ENCODE measurements around the gene LAP3. TPM values are rescaled to one million over a fixed set of nuclear protein-coding genes. Genes with fewer than 3 reads are reported as not detected.
"Not testable (repeated sequence)": the region's sequence is repeated elsewhere in the genome, so short reads cannot be mapped to it uniquely, and the experiment has no call there.

LAP3 gene
- total RNA-seq: 55.6 TPM
- long read RNA-seq, transcript LAP3-201 (13 exons, 2,213 nt): major isoform, 129 of 146 reads
- long read RNA-seq, partial matches to known transcripts: 14 of 146 reads
- long read RNA-seq, other reads (novel, unspliced or antisense): 3 of 146 reads

DNA sequence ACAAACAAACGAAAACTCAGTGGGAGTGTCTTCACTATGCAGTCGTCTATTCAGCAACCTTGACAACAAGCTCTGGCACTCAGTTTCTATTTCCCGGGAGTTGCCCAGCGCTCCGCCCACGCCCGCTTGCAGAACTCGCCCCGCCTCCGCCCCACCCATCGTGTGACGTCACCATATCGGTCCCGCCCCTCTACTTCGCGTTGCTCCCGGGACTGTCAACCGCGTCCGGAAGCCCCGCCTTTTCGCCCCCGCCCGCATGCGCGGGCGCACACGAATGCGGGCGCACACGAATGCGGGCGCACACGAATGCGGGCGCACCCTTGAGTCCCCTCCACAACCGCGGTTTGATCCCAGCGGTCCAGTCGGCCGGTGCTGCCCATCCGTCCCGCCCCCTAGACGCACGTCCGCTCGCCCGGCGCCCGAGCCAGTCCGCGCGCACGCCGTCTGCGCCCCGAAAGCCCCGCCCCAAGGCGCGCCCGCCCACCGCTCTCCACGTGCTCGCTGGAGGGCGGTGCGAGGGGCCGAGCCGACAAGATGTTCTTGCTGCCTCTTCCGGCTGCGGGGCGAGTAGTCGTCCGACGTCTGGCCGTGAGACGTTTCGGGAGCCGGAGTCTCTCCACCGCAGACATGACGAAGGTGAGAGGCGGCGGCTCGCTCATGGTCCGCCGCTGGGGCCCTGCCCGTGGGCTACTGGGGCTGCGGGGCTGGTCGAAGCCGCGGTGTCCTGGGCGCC lies at the start of gene LAP3:
Gene LAP3 (plus strand): TSS at position 267 of the 733 bp plus-strand sequence. CDS start 268 bp downstream, at position 535.
- ATAC-seq (peak; percentile 99), DNase-seq (peak; percentile 99)
- intact Hi-C loops (cut with micrococcal nuclease): loop anchor here (10.0 kb wide), 1 partner anchor 1872 kb away; the partner anchor contains the start of gene BST1

DNA sequence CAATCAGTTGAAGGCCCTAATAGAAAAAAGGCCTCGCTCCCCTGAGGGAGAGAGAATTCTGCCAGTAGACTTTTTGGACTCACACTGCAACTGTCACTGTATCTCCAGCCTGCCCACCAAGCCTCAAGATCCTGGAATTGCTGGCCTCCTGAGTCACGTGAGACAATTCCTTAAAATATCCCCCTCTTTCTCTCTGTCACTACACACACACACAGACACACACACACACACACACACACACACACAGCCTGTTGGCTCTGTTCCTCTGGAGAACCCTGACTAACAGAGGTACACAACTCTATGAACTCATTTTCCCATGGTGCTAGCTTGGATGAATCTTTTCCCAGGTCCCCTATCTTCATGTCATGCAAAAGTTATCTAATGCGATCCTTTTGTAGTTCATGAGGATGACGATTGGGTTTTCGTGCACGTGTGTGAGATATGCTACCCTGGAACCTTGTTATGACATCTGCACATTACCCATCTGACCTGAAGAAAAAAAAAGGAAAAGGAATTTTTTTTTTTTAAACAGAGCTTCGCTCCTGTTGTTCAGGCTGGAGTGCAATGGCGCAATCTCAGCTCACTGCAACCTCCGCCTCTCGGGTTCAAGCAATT lies 48.3 kb upstream of the LAP3 start:
- intact Hi-C loops (cut with micrococcal nuclease): no loop called here
- ATAC-seq (no peak), DNase-seq (no peak)

DNA sequence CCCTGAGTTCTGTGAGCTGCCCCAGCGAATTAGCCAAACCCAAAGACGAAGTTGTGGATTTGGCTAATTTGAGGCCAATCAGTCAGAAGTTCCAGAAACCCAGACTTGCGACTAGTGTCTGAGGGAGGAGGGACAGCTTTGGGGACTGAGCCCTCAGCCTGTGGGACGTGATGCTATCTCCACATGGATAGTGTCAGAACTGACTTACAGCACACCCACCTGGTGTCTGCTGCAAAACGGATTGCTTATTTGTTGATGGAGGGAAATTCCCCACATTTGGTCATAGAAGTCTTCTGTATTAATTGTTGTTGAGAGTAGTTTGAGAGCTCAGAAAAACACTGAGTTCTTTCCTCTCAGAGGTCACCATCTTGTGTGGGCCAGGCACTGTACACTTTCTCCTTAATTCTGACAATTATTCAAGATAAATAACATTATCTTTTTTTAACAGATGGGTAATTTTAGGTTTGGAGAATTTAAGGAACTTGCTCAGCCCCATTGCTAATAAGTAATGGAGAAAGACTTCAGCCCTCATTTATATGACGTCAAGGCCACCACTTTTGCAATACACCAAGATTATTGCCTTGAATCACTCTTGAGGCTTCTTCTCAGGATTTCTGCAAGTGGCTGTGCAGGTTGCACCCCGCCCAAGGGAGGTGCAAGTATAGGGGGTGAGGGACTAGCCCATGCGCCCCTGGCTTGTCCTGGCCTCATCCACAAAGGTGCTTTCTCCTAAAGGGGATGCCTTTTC lies 45.3 kb upstream of the LAP3 start:
- ATAC-seq: no peak
- intact Hi-C loops (cut with micrococcal nuclease): no loop called here
- no peak for DNase-seq

DNA sequence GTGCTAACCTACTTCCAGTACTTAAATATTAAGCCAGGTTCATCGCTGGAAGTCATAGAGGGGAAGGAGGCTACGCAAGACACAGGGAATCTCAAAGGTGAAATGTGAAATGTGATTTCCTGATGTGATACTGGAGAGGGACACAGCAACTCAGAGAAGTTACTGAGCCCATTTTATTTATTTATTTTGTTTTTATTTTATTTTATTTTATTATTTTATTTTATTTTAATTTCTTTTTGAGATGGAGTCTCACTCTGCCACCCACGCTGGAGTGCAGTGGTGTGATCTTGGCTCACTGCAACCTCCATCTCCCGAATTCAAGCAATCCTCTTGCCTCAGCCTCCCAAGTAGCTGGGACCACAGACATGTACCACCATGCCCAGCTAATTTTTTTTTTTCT lies 42.3 kb upstream of the LAP3 start:
- DNase-seq (no peak), ATAC-seq (no peak)
- intact Hi-C loops (cut with micrococcal nuclease): no loop called here

DNA sequence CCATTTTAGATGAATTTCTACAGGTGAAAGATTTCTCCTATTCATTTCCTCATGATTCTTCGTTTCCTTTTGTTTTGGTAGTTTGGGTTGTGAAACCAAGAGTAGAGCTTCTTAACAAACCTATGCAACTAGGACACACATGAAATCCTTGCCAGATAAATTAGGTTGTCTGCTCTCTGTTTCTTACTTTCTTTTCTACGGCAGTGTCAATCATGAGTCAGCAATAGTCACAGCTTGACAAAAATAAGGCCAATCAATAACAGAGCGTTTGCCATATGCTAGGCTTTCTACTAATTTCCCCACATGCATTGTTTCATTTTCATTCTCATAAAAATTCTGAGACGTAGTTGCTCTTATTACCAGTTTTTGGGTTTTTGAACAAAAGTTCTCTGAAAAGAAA lies 41.8 kb upstream of the LAP3 start:
- intact Hi-C loops (cut with micrococcal nuclease): no loop called here
- DNase-seq (no peak), ATAC-seq (no peak)

DNA sequence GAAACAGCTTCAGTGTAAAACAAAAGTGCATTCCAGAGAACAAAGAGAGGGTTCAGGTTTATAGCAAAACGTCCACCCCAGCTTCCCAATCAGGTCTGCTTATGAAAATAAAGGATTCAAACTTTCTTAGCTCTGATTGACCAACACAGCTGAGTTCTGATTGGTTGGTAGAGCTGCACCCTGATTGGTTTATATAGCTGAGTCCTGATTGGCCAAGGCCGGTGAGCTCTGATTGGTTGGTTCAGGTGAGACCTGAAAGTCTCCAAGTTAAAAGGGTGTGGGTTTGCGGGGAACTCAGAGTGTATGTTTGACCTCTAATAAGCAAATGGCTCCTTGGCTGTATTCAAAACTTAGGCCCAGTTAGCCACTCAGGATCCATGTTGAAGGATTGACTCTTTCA lies 41.1 kb upstream of the LAP3 start:
- DNase-seq (no peak), ATAC-seq (no peak)
- intact Hi-C loops (cut with micrococcal nuclease): no loop called here

DNA sequence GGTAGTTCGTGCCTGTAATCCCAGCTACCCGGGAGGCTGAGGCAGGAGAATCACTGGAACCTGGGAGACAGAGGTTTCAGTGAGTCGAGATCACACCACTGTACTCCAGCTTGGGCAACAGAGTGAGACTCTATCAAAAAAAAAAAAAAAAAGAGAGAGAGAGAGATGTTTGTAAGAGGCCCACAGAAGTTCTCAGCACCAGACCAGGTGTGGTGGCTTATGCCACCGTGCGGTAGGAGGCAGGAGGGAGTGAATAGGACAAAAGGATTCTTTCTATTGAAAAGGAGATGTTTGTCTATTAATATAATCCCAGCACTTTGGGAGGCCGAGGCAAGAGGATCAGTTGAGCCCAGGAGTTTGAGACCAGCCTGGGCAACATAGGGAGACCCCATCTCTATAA lies 39.9 kb upstream of the LAP3 start:
- ATAC-seq; DNase-seq; intact Hi-C loops (cut with micrococcal nuclease): not testable (repeated sequence)

DNA sequence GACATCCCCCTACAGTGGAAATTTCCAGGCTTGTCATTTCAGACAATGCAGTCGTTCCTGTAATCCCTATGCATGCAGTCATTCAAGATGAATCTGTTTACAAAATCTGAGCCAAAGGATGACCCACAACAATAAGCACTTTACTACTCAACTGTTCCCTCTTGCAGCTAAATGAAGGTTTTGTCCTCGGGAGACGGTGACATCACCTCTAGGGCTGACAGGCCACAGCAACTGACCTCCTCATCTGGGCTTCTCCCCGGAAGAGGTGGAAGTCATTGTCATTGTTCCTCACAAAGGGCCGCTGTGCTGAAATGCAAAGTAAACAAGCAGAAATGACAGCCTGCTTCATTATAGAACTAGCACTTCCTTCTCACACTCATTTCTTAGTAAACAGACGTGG lies 32.8 kb upstream of the LAP3 start:
- intact Hi-C loops (cut with micrococcal nuclease): loop anchor here (10.0 kb wide), 1 partner anchor 261 kb away; no protein-coding TSS in a partner anchor
- no peak for DNase-seq
- no peak for ATAC-seq

DNA sequence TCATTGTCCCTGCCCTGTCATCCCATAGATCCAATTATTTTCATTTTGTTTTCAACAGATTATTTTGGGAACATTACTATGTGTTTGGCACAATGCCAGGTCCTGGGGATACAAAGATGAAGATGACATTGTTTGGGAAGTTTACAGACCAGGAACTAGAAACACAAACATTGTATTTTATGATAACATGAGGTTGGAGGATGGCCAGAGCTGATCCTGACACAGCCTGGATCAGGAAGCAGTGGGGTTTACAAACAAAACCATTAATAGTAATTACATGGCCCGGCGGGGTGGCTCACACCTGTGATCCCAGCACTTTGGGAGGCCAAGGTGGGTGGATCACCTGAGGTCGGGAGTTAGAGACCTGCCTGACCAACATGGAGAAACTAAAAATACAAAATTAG lies 32.2 kb upstream of the LAP3 start:
- intact Hi-C loops (cut with micrococcal nuclease): loop anchor here (5.0 to 10.0 kb wide), 2 partner anchors 92 to 260 kb away; no protein-coding TSS in a partner anchor
- DNase-seq: no peak
- ATAC-seq: no peak

DNA sequence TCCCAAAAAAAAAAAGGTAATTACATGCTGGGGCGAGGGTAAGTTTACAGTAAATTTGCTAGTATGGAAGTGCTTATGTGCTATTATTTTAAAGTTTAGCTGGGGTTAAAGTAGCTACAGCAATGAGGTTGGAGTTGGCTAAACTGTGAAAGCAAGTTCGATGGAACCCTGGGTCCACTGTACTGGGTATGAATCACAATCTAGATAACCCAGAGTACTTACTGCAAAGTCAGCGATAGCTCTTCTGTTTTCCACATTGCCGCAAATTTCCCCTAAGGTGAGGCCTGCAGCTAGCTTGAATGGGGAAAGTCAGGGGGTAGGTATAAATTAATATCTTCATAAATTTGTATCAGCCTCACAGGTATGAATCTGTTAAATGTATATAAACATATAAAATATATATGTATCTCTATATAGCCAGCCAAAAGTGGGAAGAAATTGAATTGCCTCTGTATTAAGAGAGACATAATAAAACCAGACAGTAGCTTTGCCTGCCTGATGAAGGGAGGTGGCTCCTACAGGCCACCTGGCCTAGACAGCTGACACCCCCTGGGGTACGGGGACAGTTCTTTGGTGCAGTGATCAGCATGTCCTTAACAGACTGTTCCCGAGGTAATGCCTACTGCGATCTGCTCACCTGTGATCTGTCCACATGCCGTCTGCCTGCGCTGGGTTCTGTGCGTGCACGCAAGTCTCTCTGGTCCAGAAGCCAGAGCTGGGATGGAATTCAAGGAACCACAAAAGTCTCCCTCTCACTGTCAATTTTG lies 31.4 kb upstream of the LAP3 start:
- no peak for ATAC-seq
- intact Hi-C loops (cut with micrococcal nuclease): loop anchor here (5.0 to 10.0 kb wide), 2 partner anchors 92 to 259 kb away; no protein-coding TSS in a partner anchor
- DNase-seq: no peak

DNA sequence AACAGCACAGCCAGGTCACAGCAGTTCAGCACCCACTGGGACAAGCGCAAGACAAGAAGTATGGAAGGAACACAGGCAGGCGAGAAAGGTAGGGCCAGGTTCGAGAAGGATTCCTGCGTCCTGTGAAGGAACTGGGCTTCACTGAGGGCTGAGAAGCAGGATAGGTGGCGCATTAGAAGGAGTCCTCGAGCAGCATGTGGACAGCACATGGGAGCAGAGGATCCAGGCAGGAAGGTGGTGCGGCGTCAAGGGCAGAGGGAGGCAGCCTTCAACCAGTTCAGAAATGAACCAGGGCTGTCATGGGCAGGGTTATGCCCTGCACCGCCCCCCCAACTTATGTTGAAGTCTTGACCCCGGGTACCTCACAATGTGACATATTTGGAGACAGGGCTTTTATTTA lies 30.8 kb upstream of the LAP3 start:
- ATAC-seq (no peak), DNase-seq (no peak)
- intact Hi-C loops (cut with micrococcal nuclease): loop anchor here (5.0 to 10.0 kb wide), 2 partner anchors 91 to 259 kb away; no protein-coding TSS in a partner anchor

DNA sequence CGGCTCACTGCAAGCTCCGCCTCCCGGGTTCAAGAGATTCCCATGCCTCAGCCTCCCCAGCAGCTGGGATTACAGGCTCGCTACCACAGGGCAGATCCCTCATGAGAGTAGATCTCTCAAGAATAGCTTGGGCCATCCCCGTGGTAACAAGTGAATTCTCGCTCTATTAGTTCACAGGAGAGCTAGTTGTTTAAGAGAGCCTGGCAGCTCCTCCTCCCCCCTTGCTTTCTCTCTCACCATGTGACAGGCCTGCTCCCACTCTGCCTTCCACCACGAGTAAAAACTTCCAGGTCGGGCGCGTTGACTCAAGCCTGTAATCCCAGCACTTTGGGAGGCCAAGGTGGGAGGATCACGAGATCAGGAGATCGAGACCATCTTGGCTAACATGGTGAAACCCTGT lies 30.3 kb upstream of the LAP3 start:
- no peak for ATAC-seq
- intact Hi-C loops (cut with micrococcal nuclease): loop anchor here (5.0 to 10.0 kb wide), 2 partner anchors 91 to 258 kb away; no protein-coding TSS in a partner anchor
- DNase-seq: no peak

DNA sequence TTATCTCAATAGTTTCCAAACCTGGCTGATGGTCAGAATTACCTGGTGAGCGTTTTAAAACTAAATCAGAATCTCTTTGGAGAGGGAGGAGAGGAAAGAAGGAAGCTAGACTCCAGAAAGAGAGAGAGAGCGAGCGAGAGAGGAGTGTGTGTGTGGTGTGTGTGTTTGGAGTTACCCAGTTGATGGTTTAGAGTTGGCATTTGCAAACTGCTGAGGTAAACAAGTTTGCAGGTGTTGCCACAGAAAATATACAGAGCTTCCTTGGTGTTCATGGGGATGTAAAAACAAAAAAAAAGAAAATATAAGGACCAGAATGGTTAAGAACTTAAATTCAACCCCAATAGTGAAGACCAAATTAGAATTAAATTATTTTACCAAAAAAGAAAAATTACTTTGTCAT lies 26.4 kb upstream of the LAP3 start:
- intact Hi-C loops (cut with micrococcal nuclease): no loop called here
- ATAC-seq (no peak), DNase-seq (no peak)

DNA sequence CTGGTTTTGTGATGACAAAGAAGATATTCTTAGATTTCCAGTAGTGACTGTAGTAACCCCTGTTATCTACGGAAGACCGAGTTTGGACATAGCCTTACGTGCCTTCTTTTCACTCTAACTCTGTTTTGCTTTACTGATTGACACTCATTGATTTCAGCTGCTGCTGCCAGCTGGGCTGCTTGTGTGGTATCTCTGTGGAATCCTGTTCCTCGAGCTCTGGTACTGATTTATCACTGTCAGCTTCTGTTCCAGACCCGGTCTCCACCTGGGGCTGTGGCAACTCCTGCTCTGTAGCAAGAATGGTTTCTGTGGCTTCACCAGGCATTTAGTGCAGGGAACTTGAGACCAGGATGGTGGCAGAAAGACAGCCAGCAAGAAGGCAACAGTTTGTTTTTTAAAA lies 24.6 kb upstream of the LAP3 start:
- ATAC-seq (no peak), DNase-seq (no peak)
- intact Hi-C loops (cut with micrococcal nuclease): no loop called here

DNA sequence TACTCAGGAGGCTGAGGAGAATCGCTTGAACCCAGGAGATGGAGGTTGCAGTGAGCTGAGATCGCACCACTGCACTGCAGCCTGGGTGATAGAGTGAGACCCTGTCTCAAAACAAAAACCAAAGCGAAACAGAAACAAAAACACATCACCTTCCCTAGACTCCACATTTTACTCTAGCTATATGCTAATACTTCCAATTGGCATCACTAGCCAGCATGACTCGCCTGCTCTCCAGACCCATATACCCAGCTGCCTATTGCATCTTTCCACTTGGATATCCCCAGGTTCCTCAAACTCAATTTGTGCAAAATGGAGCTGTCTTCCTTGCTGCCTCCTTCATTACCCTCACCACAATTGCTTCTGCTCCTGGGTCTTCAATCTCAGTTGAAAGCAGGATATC lies 22.4 kb upstream of the LAP3 start:
- intact Hi-C loops (cut with micrococcal nuclease): no loop called here
- no peak for ATAC-seq

DNA sequence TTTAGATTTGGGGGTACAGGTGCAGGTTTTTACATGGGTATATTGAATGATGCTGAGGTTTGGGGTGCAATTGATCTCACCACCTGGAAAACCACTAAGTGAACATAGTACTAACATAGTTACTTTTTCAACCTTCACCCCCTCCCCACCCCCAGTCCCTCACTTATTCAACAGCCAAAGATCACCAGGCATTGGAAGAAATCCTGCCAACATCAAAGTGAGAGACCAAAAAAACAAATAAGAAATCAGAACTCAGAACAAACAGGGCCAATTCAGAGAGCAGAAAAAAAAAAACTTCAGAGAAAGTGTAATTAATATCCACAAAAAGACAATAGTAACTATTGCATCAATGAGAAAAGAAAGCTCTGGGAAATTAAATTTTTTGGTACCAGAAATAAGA lies 20.5 kb upstream of the LAP3 start:
- ATAC-seq (no peak), DNase-seq (no peak)

More for the DNA sequence above, 22.4 kb upstream of the LAP3 start:
- no peak for DNase-seq

DNA sequence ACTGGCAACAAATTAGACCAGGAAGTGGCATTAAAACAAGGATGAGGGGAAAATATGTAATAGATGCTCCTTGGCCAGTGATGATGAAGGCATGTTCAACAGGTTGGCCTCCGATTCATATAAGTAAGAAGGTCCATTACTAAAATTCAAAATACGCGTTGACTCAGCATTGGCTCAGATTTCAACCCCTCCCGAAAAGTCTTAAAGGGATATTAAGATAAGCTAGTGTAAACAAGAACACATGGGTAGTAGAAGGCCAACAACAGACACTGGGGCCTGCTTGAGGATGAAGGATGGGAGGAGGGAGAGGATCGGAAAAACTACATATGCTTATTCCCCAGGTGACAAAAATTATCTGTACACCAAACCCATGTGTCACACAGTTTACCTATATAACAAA lies 19.1 kb upstream of the LAP3 start:
- DNase-seq (no peak), ATAC-seq (no peak)
- intact Hi-C loops (cut with micrococcal nuclease): loop anchor here (5.0 kb wide), 1 partner anchor 424 kb away; no protein-coding TSS in a partner anchor

More for the DNA sequence above, 20.5 kb upstream of the LAP3 start:
- intact Hi-C loops (cut with micrococcal nuclease): loop anchor here (5.0 kb wide), 1 partner anchor 426 kb away; no protein-coding TSS in a partner anchor

DNA sequence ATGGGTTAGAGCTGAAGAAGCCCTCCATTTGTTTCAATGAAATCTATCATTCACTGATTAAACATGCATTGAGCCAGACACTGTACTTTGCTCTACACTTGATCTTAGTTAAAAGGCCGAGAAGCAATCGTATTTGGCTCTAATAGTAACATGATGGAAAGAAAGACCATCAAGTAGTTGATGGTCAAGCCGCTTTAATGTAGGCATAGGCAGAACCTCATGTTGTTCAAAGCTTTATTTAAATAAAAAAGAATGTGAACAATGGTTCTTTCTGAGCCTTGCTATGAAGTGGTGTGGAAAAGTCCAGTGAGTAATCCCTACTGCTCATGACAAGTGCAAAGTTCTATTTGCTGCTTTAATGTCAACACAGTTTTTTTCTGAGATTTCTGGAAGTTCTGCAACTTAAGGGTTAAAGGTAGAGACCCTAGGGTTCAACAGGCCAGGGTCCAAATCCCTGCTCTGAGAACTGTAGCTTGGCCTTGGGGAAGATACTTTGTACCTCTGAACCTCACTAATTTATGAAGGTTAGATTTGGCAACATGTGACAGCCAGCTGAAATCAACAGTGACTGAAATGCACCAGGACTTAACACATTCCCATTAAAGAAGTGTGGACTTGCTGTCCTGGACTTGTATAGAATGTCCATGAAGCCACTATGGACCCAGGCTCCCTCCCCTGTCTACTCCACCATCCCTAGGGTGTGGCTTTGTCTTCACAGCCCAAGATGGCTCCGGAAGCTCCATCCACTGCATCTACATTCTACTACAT lies 17.9 kb upstream of the LAP3 start:
- no peak for DNase-seq
- intact Hi-C loops (cut with micrococcal nuclease): loop anchor here (5.0 kb wide), 1 partner anchor 423 kb away; no protein-coding TSS in a partner anchor
- ATAC-seq: no peak

Measured in left ventricle myocardium superior (tissue), 1 donor.